ENCODE data around the gene ASTN2. TPM values are rescaled to one million over a fixed set of nuclear protein-coding genes. Genes with fewer than 3 reads are reported as not detected.

The ASTN2 gene
- total and polyA plus RNA-seq, 10 of the 15 experiments (the other 5 are each of a cell fraction or from before 2014, with no cell fraction given) = 1.4 to 15.7 (median 7.0) TPM

DNA sequence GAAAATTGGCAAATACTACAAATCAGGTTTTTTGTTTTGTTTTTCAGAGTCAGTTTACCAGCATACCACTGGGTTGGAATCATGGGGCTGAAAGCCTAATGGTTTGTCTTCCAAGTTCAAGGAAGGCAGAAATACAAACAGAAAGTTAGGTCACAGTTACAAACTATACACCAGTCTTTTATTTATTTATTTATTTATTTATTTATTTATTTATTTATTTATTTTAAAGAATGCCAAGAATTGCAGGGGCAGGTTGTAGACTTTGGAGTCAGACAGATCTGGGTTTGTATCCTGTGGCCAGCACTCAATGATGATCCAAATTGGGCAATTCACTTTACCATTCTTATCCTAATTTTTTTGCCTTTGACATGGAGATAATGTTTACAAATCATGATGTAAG, 353.9 kb downstream of the ASTN2 start:
- Histone ChIP-seq H3K27ac (ENCODE audit: control insufficient read depth, insufficient read depth) (no peak overlapping the region), H4K20me1 (ENCODE audit: control insufficient read depth, insufficient read depth) (no peaks in the 10 kb centered on the region), H3K4me3 (no peak overlapping the region), H3K9me3 (replicated peaks; ENCODE audit: control insufficient read depth, insufficient read depth, low read length) (no peaks in the 10 kb centered on the region), H3K4me2 (ENCODE audit: control insufficient read depth, insufficient read depth) (no peak overlapping the region), H3K27me3 (replicated peaks in 1 of 2; ENCODE audit: control insufficient read depth in 2 of 2, insufficient read depth in 2 of 2, low read length in 1 of 2) (no peaks in the 10 kb centered on the region), H2AFZ (ENCODE audit: control insufficient read depth, low read depth, low read length) (no peak overlapping the region), H3K79me2 (ENCODE audit: control insufficient read depth, insufficient read depth, low read length) (no peaks in the 10 kb centered on the region), H3K9ac (ENCODE audit: control insufficient read depth, insufficient read depth, low read length) (no peak overlapping the region), H3K4me1 (ENCODE audit: control insufficient read depth, insufficient read depth, low read length) (no peaks in the 10 kb centered on the region), H3K36me3 (ENCODE audit: control insufficient read depth in 2 of 2, insufficient read depth in 2 of 2, low read length in 1 of 2) (no peaks in the 10 kb centered on the region)
- ChIA-PET CTCF (no interaction called here), RAD21 (ENCODE audit: unreplicated experiment) (no interaction called here), POLR2A (no interaction called here), SMC1A (ENCODE audit: uncharacterized antibody, unreplicated experiment) (no interaction called here)
- TF ChIP-seq HDAC2 (IDR thresholded peaks at IDR 0.05) (no peak), IKZF1 (conservative IDR thresholded peaks at IDR 0.05) (no peak), EED (IDR thresholded peaks at IDR 0.05; ENCODE audit: low read depth) (no peak), GABPA (IDR thresholded peaks at IDR 0.05; ENCODE audit: low read depth) (no peak), ZBTB40 (IDR thresholded peaks at IDR 0.05; ENCODE audit: borderline replicate concordance) (no peak), ZNF384 (IDR thresholded peaks at IDR 0.05; ENCODE audit: borderline replicate concordance, low read depth, low read length) (no peak), RAD21 (IDR thresholded peaks at IDR 0.05; ENCODE audit: insufficient read depth, low read depth, low read length) (no peak), NKRF (conservative IDR thresholded peaks at IDR 0.05) (no peak), TBL1XR1 (IDR thresholded peaks at IDR 0.05; ENCODE audit: low read depth, low read length) (no peak), NR2F1 (conservative IDR thresholded peaks at IDR 0.05) (no peak), POLR2AphosphoS5 (IDR thresholded peaks at IDR 0.05; ENCODE audit: low read length) (no peak)
- TF ChIP-seq, protein P1, sequence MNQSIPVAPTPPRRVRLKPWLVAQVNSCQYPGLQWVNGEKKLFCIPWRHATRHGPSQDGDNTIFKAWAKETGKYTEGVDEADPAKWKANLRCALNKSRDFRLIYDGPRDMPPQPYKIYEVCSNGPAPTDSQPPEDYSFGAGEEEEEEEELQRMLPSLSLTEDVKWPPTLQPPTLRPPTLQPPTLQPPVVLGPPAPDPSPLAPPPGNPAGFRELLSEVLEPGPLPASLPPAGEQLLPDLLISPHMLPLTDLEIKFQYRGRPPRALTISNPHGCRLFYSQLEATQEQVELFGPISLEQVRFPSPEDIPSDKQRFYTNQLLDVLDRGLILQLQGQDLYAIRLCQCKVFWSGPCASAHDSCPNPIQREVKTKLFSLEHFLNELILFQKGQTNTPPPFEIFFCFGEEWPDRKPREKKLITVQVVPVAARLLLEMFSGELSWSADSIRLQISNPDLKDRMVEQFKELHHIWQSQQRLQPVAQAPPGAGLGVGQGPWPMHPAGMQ (IDR thresholded peaks at IDR 0.05; ENCODE audit: borderline replicate concordance) = no peak
- TF ChIP-seq, protein P2, sequence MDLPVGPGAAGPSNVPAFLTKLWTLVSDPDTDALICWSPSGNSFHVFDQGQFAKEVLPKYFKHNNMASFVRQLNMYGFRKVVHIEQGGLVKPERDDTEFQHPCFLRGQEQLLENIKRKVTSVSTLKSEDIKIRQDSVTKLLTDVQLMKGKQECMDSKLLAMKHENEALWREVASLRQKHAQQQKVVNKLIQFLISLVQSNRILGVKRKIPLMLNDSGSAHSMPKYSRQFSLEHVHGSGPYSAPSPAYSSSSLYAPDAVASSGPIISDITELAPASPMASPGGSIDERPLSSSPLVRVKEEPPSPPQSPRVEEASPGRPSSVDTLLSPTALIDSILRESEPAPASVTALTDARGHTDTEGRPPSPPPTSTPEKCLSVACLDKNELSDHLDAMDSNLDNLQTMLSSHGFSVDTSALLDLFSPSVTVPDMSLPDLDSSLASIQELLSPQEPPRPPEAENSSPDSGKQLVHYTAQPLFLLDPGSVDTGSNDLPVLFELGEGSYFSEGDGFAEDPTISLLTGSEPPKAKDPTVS (IDR thresholded peaks at IDR 0.05; ENCODE audit: low read depth, low read length) = no peak
- DNase-seq (ENCODE audit: low read depth, low spot score) = no peak
- FAIRE-seq = no peak
- ATAC-seq = no peak
- in situ Hi-C loops (cut with MboI) (no loop called here), intact Hi-C loops (cut with micrococcal nuclease; ENCODE audit: unreplicated experiment) (no loop called here)
- no TSS peak for BruUV-seq (replicated peaks)
